Karpas-422 (cell line): ENCODE results near the gene ADD1. TPM values are rescaled to one million over a fixed set of nuclear protein-coding genes. Genes with fewer than 3 reads are reported as not detected.

Source experiments
- DNase-seq: peaks from one replicate; pipeline ENCODE4 v3.0.0-alpha.2; 2015
- H2AFZ ChIP-seq: fragments of 200-600 bp; sonication (generic); 2 replicates; pipeline ENCODE4 v1.6.1; 2014; ENCODE audit warnings: antibody characterized with exemption, low read length, mixed read lengths
- H3K27ac ChIP-seq: fragments of 200-600 bp; sonication (generic); 2 replicates; pipeline ENCODE4 v1.5.1; 2014; ENCODE audit warnings: mild to moderate bottlenecking, low read length, moderate library complexity
- H3K27me3 ChIP-seq: fragments of 200-600 bp; sonication (generic); 2 replicates; pipeline ENCODE4 v1.6.1; 2014; ENCODE audit warnings: low read length, mixed read lengths
- H3K36me3 ChIP-seq: fragments of 200-600 bp; sonication (generic); 2 replicates; pipeline ENCODE4 v1.6.1; 2014; ENCODE audit warnings: low read length, mixed read lengths; ENCODE audit not compliant: insufficient read depth
- H3K4me1 ChIP-seq: fragments of 200-600 bp; sonication (generic); 2 replicates; pipeline ENCODE4 v1.6.1; 2014; ENCODE audit warnings: mild to moderate bottlenecking, low read length, mixed read lengths
- H3K4me2 ChIP-seq: fragments of 200-600 bp; sonication (generic); 2 replicates; pipeline ENCODE4 v1.6.1; 2014; ENCODE audit warnings: low read length, low read depth, mild to moderate bottlenecking; ENCODE audit not compliant: poor library complexity, severe bottlenecking
- H3K4me3 ChIP-seq: fragments of 200-600 bp; sonication (generic); 2 replicates; pipeline ENCODE4 v1.5.1; 2014; ENCODE audit warnings: mild to moderate bottlenecking, antibody characterized with exemption, low read length, mixed read lengths
- H3K79me2 ChIP-seq: fragments of 200-600 bp; sonication (generic); 2 replicates; pipeline ENCODE4 v1.6.1; 2014; ENCODE audit warnings: mild to moderate bottlenecking, low read length, mixed read lengths
- H3K9ac ChIP-seq: fragments of 200-600 bp; sonication (generic); 2 replicates; pipeline ENCODE4 v1.6.0; 2014; ENCODE audit warnings: low read length
- H3K9me2 ChIP-seq: fragments of 200-600 bp; sonication (generic), shearing (Covaris generic); replicated peaks from 2 replicates; pipeline ENCODE4 v1.6.0; 2014; ENCODE audit warnings: mild to moderate bottlenecking, low read length, moderate library complexity; ENCODE audit not compliant: insufficient read depth
- H3K9me3 ChIP-seq: fragments of 300-700, 200-600 bp; sonication (generic); 2 replicates; pipeline ENCODE4 v1.6.1; 2014; ENCODE audit warnings: low read length, mixed read lengths
- H4K20me1 ChIP-seq: fragments of 200-600 bp; sonication (generic); 2 replicates; pipeline ENCODE4 v1.6.1; 2014; ENCODE audit warnings: mild to moderate bottlenecking, antibody characterized with exemption, low read length, low read depth; ENCODE audit not compliant: insufficient read depth
- total RNA-seq: library from RNA; depleted of rRNA; stranded (reverse); fragments of >200 nt; shearing (Covaris generic); gene quantifications from 2 replicates; pipeline ENCODE4 v1.2.3, GENCODE V29; 2014; ENCODE audit warnings: low replicate concordance

The ADD1 gene
- total RNA-seq, 1 experiment from 2014 or later = 69.7 TPM

- Histone ChIP-seq H3K4me1 (peaks cover 57% of the 10 kb centered on the region), H3K9ac (no peak overlapping the region), H3K79me2 (no peaks in the 10 kb centered on the region), H4K20me1 (no peaks in the 10 kb centered on the region), H3K9me2 (no peaks in the 10 kb centered on the region), H3K27me3 (no peaks in the 10 kb centered on the region), H2AFZ (no peak overlapping the region), H3K27ac (no peak overlapping the region), H3K4me3 (no peak overlapping the region), H3K36me3 (no peaks in the 10 kb centered on the region), H3K9me3 (no peaks in the 10 kb centered on the region), H3K4me2 (no peak overlapping the region)
- DNase-seq = no peak
These were observed 39.1 kb upstream of the ADD1 start for GRCh38 chr4:2804449-2804972.

GRCh38 chr4:2804973-2805501, 38.6 kb upstream of the ADD1 start:
- Histone ChIP-seq H3K4me1 (peaks cover 58% of the 10 kb centered on the region), H3K9me3 (no peaks in the 10 kb centered on the region), H4K20me1 (no peaks in the 10 kb centered on the region), H3K9ac (no peak overlapping the region), H3K9me2 (no peaks in the 10 kb centered on the region), H2AFZ (no peak overlapping the region), H3K79me2 (no peaks in the 10 kb centered on the region), H3K36me3 (no peaks in the 10 kb centered on the region), H3K27ac (no peak overlapping the region), H3K4me3 (no peak overlapping the region), H3K4me2 (no peak overlapping the region), H3K27me3 (no peaks in the 10 kb centered on the region)
- DNase-seq = no peak

- Histone ChIP-seq H3K36me3 (no peaks in the 10 kb centered on the region), H2AFZ (no peak overlapping the region), H3K27ac (0 out of 2 replicates have a peak overlapping the region, but pooled peaks have one; percentile 68), H3K4me1 (peaks cover 60% of the 10 kb centered on the region), H3K9me3 (no peaks in the 10 kb centered on the region), H3K9me2 (no peaks in the 10 kb centered on the region), H4K20me1 (no peaks in the 10 kb centered on the region), H3K9ac (no peak overlapping the region), H3K27me3 (no peaks in the 10 kb centered on the region), H3K4me3 (no peak overlapping the region), H3K79me2 (no peaks in the 10 kb centered on the region), H3K4me2 (peak overlapping the region; percentile 39)
- no peak for DNase-seq
These were observed 37.8 kb upstream of the ADD1 start for GRCh38 chr4:2805712-2806389.

GRCh38 chr4:2806390-2807355, 37.0 kb upstream of the ADD1 start:
- Histone ChIP-seq H3K4me2 (peak overlapping the region; percentile 39), H3K79me2 (no peaks in the 10 kb centered on the region), H3K27me3 (no peaks in the 10 kb centered on the region), H3K36me3 (no peaks in the 10 kb centered on the region), H3K4me1 (peaks cover 60% of the 10 kb centered on the region), H3K27ac (peak overlapping the region; percentile 68), H3K9me3 (no peaks in the 10 kb centered on the region), H4K20me1 (no peaks in the 10 kb centered on the region), H3K9me2 (no peaks in the 10 kb centered on the region), H3K4me3 (no peak overlapping the region), H2AFZ (no peak overlapping the region), H3K9ac (peak overlapping the region; percentile 49)
- DNase-seq = peak; percentile 71

GRCh38 chr4:2807571-2807970, 36.1 kb upstream of the ADD1 start:
- H4K20me1 ChIP-seq = no peaks in the 10 kb centered on the region
- H3K36me3 ChIP-seq = no peaks in the 10 kb centered on the region
- no peak overlapping the region for H3K4me3 ChIP-seq
- H3K27ac ChIP-seq = no peak overlapping the region
- H2AFZ ChIP-seq = no peak overlapping the region
- H3K4me2 ChIP-seq = peak overlapping the region; percentile 39
- no peaks in the 10 kb centered on the region for H3K79me2 ChIP-seq
- no peaks in the 10 kb centered on the region for H3K9me3 ChIP-seq
- DNase-seq = no peak
- H3K27me3 ChIP-seq = no peaks in the 10 kb centered on the region
- no peak overlapping the region for H3K9ac ChIP-seq
- no peaks in the 10 kb centered on the region for H3K9me2 ChIP-seq
- peaks cover 67% of the 10 kb centered on the region for H3K4me1 ChIP-seq

- no peak overlapping the region for H3K27ac ChIP-seq
- H2AFZ ChIP-seq = no peak overlapping the region
- no peak overlapping the region for H3K4me3 ChIP-seq
- peaks cover 4% of the 10 kb centered on the region; the same call in 1 of the 2 replicates for H3K79me2 ChIP-seq
- no peaks in the 10 kb centered on the region for H3K9me3 ChIP-seq
- no peaks in the 10 kb centered on the region for H3K27me3 ChIP-seq
- no peaks in the 10 kb centered on the region for H4K20me1 ChIP-seq
- no peak overlapping the region for H3K4me2 ChIP-seq
- no peaks in the 10 kb centered on the region for H3K36me3 ChIP-seq
- H3K9ac ChIP-seq = no peak overlapping the region
- no peak for DNase-seq
- peaks cover 70% of the 10 kb centered on the region for H3K4me1 ChIP-seq
- H3K9me2 ChIP-seq = no peaks in the 10 kb centered on the region
These were observed 35.6 kb upstream of the ADD1 start for GRCh38 chr4:2808001-2808400.

GRCh38 chr4:2809610-2810180, 33.9 kb upstream of the ADD1 start:
- H3K4me3 ChIP-seq = no peak overlapping the region
- H3K4me1 ChIP-seq = peaks cover 84% of the 10 kb centered on the region
- no peak overlapping the region for H2AFZ ChIP-seq
- peaks cover under 1% of the 10 kb centered on the region; the same call in 1 of the 2 replicates for H4K20me1 ChIP-seq
- no peak for DNase-seq
- H3K36me3 ChIP-seq = no peaks in the 10 kb centered on the region
- no peaks in the 10 kb centered on the region for H3K27me3 ChIP-seq
- H3K79me2 ChIP-seq = peaks cover 10% of the 10 kb centered on the region; the same call in 1 of the 2 replicates
- H3K9me3 ChIP-seq = no peaks in the 10 kb centered on the region
- H3K4me2 ChIP-seq = no peak overlapping the region
- H3K9ac ChIP-seq = no peak overlapping the region
- no peak overlapping the region for H3K27ac ChIP-seq
- no peaks in the 10 kb centered on the region for H3K9me2 ChIP-seq
